NT2/D1 (cell line): ENCODE measurements around the gene SCRT2.

ENCODE experiments used
- DNase-seq: peaks from one replicate; pipeline ENCODE4 v3.0.0-alpha.2; 2011; ENCODE audit warnings: low read depth, low spot score
- H3K27me3 ChIP-seq: 2 replicates; pipeline ENCODE4 v1.6.0; 2011; ENCODE audit warnings: mild to moderate bottlenecking; ENCODE audit not compliant: insufficient read length, insufficient read depth
- H3K36me3 ChIP-seq: 2 replicates; pipeline ENCODE4 v1.6.1; 2011; ENCODE audit warnings: mild to moderate bottlenecking, low read length, mixed read lengths; ENCODE audit not compliant: insufficient read depth, insufficient read length
- H3K4me1 ChIP-seq: 2 replicates; pipeline ENCODE4 v1.5.1; 2011; ENCODE audit not compliant: insufficient read depth, insufficient read length
- H3K4me3 ChIP-seq: 2 replicates; pipeline ENCODE4 v1.5.1; 2011; ENCODE audit warnings: low read depth; ENCODE audit not compliant: insufficient read length
- H3K9ac ChIP-seq: 2 replicates; pipeline ENCODE4 v1.6.0; 2011; ENCODE audit warnings: low read depth; ENCODE audit not compliant: insufficient read length
- H3K9me3 ChIP-seq: 2 replicates; pipeline ENCODE4 v1.5.1; 2011; ENCODE audit warnings: mild to moderate bottlenecking, low read length; ENCODE audit not compliant: insufficient read depth
- SUZ12 ChIP-seq: IDR thresholded peaks from 2 replicates; pipeline ENCODE4 v1.6.1; 2011; ENCODE audit not compliant: insufficient read length, insufficient read depth; ENCODE audit errors: extremely low read depth
- YY1 ChIP-seq: IDR thresholded peaks from 2 replicates; pipeline ENCODE4 v1.6.1; 2011; ENCODE audit not compliant: insufficient read length, insufficient read depth
- ZNF274 ChIP-seq: IDR thresholded peaks from 2 replicates; pipeline ENCODE4 v1.6.1; 2011; ENCODE audit warnings: mild to moderate bottlenecking, low read depth, low read length

Gene SCRT2

GRCh38 chr20:663315-664090 is 12.1 kb downstream of the SCRT2 start:
- Histone ChIP-seq H3K27me3 (no peaks in the 10 kb centered on the region), H3K36me3 (no peaks in the 10 kb centered on the region), H3K9me3 (no peaks in the 10 kb centered on the region), H3K9ac (no peak overlapping the region), H3K4me1 (peaks cover 12% of the 10 kb centered on the region), H3K4me3 (no peak overlapping the region)
- no peak for TF ChIP-seq YY1
- no peak for TF ChIP-seq SUZ12
- no peak for DNase-seq

- no peak for DNase-seq
- Histone ChIP-seq H3K4me1 (peaks cover 12% of the 10 kb centered on the region), H3K4me3 (no peak overlapping the region), H3K9ac (no peak overlapping the region), H3K9me3 (no peaks in the 10 kb centered on the region), H3K36me3 (no peaks in the 10 kb centered on the region), H3K27me3 (no peaks in the 10 kb centered on the region)
- TF ChIP-seq SUZ12 (no peak), YY1 (no peak), ZNF274 (no peak)
Measured at GRCh38 chr20:662277-663192, 13.1 kb downstream of the SCRT2 start.

- Histone ChIP-seq H3K27me3 (no peaks in the 10 kb centered on the region), H3K4me1 (peaks cover 12% of the 10 kb centered on the region), H3K36me3 (no peaks in the 10 kb centered on the region), H3K9ac (no peak overlapping the region), H3K4me3 (no peak overlapping the region), H3K9me3 (no peaks in the 10 kb centered on the region)
- TF ChIP-seq ZNF274 (no peak), SUZ12 (no peak), YY1 (no peak)
- DNase-seq: no peak
Measured at GRCh38 chr20:661474-662270, 13.9 kb downstream of the SCRT2 start.

DNA sequence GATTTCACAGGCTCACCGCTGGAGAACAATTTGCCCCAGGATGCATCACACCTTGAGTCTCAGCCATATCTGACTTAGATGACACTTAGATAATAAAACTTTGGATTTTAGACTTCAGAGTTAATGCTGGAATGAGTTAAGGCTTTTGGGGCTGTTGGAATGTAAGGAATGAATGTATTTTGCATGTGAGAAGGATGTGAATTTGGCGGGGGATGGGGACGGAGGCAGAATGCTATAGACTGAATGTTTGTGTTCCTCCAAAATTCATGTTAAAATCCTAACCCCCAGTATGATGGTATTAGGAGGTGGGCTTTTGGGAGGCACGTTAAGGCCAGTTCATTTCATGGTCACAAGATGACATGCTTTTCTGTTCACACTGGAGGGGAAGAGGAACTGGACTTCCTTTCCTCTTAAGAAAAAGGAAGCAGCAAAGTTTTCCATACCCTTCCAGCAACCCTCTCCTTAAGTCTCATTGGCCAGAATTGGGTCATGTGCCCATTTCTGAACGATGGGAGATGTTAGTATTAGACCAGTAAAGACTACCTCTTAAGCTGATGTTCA is 16.8 kb downstream of the SCRT2 start:
- Histone ChIP-seq H3K4me1 (peaks cover 14% of the 10 kb centered on the region), H3K9me3 (no peaks in the 10 kb centered on the region), H3K4me3 (no peak overlapping the region), H3K36me3 (no peaks in the 10 kb centered on the region), H3K27me3 (no peaks in the 10 kb centered on the region), H3K9ac (no peak overlapping the region)
- DNase-seq: no peak
- TF ChIP-seq YY1: no peak
- TF ChIP-seq ZNF274: no peak
- TF ChIP-seq SUZ12: no peak

DNA sequence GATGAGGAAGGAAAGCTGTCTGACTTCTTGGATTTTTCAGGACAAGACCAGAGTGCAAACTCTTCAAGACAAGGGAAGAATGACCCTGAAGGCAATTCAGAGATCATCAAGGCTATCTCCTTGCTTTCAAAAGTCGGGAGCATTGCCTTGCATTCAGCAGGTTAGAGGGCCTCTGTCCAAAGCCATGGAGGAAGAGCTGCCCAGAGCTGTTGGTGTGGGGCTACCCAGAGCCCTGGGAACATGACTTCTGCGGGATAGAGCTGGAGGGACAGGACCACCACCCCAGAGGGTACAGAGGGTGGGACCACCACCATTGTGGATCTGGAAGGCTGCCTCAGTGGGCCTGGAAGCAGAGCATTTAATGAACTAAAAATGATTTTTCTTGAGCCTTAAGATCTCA is 17.4 kb downstream of the SCRT2 start:
- peaks cover 17% of the 10 kb centered on the region for H3K4me1 ChIP-seq

DNA sequence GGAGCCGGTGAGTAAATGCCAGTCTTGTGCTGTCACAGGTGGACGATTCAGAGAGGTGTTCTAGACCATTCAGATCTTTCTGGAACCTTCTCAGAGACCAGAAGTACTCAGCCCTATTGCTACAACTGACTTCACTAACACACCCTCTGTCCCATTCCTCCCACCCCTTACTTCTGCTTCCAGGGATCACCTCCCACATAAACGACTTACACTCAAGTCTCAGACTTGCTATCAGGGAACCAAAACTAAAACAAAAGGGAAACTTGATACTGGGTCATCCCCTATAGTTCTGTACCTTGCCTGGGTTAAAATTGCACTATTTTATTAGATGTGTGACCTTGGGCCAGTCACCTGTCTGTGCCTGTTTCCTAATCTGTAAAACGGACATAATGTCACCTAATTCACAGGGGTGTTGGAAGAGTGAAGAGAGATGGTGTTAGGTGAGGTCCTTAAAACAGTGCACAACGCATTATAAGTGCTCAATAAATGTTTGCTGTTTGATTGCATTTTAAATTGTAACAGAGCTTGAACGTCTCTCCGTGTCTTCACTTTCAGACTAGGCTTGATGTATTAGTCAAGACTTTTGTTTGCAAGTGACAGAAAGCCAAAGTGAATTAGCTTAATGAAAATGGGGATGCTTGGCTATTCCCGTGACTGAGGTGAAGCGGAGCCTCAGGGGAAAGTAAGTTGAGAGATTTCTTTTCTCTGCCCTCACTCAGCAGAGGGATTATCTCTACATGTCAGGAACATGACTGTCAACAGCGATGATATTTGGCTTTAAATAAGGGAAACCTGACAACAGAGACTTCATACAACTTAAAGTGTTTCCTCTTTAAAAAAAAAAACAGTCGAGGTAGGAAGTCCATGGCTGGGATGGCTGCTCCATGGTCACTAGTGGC is 19.6 kb downstream of the SCRT2 start:
- no peak overlapping the region for H3K9ac ChIP-seq

More for the DNA sequence above, 17.4 kb downstream of the SCRT2 start:
- H3K9me3 ChIP-seq: no peaks in the 10 kb centered on the region
- no peak overlapping the region for H3K4me3 ChIP-seq
- H3K27me3 ChIP-seq: no peaks in the 10 kb centered on the region
- DNase-seq: no peak
- H3K36me3 ChIP-seq: no peaks in the 10 kb centered on the region
- TF ChIP-seq YY1 (no peak), ZNF274 (no peak), SUZ12 (no peak)
- no peak overlapping the region for H3K9ac ChIP-seq

More for the DNA sequence above, 19.6 kb downstream of the SCRT2 start:
- H3K4me3 ChIP-seq: no peak overlapping the region
- TF ChIP-seq YY1 (no peak), SUZ12 (no peak), ZNF274 (no peak)
- H3K4me1 ChIP-seq: peaks cover 14% of the 10 kb centered on the region
- no peaks in the 10 kb centered on the region for H3K9me3 ChIP-seq
- H3K36me3 ChIP-seq: peaks cover 1% of the 10 kb centered on the region
- no peaks in the 10 kb centered on the region for H3K27me3 ChIP-seq
- no peak for DNase-seq
